Left colon (tissue), 2 donors: ENCODE results near the gene SMIM8. TPM values are rescaled to one million over a fixed set of nuclear protein-coding genes. Genes with fewer than 3 reads are reported as not detected.

ENCODE experiments used
- ATAC-seq: fragments of 200-7000 bp; cut with Tn5 transposase; one replicate; pipeline ENCODE4 v1.9.1; 2020; ENCODE audit warnings: mild to moderate bottlenecking, moderate library complexity
- DNase-seq, 2 donors: peaks; one replicate each; pipeline ENCODE4 v3.0.0-alpha.2; 2020
- intact Hi-C, 2 donors: fragments of 100-400 bp; cut with DNase I in 1 of 2; cut with micrococcal nuclease in 1 of 2; formaldehyde crosslinking; loops; one replicate each; pipeline versions ENCODE4 v1.11.2 to v1.14.0; 2022; cut with DNase I, micrococcal nuclease
- total RNA-seq, 2 donors: library from RNA; stranded (reverse); fragmentation: NEBNext Ultra II Directional; extraction: Animal tissue kit (Norgen Biotek cat#: 25700); gene quantifications; one replicate each; pipeline ENCODE4 v1.2.1, GENCODE V29; 2021
- donor health status: DM: no; HTN: no; CAD: no.
- donor health status: DM: yes; HTN: yes; CAD: no.

The SMIM8 gene
- total RNA-seq, 2 donors from 2014 or later: 6.6 to 10.3 TPM

- no peak for DNase-seq
- intact Hi-C loops: no loop called here
- ATAC-seq: no peak
These were observed 51.0 kb downstream of the SMIM8 start for GRCh38 chr6:87373377-87373776.

- intact Hi-C loops: no loop called here
- no peak for DNase-seq
- ATAC-seq: no peak
These were observed 52.9 kb downstream of the SMIM8 start for GRCh38 chr6:87375315-87375714.

- intact Hi-C loops: no loop called here
- no peak for DNase-seq
- ATAC-seq: no peak
These were observed 54.3 kb downstream of the SMIM8 start for GRCh38 chr6:87376643-87377042.

- no peak for ATAC-seq
- DNase-seq: no peak
- intact Hi-C loops: no loop called here
These were observed 56.6 kb downstream of the SMIM8 start for GRCh38 chr6:87378947-87379346.

- no peak for ATAC-seq
- DNase-seq: no peak
- intact Hi-C loops: no loop called here
These were observed 60.5 kb downstream of the SMIM8 start for GRCh38 chr6:87382861-87383260.

- ATAC-seq: no peak
These were observed 61.6 kb downstream of the SMIM8 start for GRCh38 chr6:87384038-87384437.

GRCh38 chr6:87384449-87384848 lies 62.1 kb downstream of the SMIM8 start:
- ATAC-seq (no peak), DNase-seq (no peak)
- intact Hi-C loops: no loop called here

More at GRCh38 chr6:87384038-87384437, 61.6 kb downstream of the SMIM8 start:
- intact Hi-C loops: no loop called here
- no peak for DNase-seq

- intact Hi-C loops: no loop called here
- peak; percentile 71 for ATAC-seq
- DNase-seq: peak in 1 of 2 donors; percentile 8
These were observed 68.9 kb downstream of the SMIM8 start for GRCh38 chr6:87391334-87391733.

Other genes with a start within 250 kb of the SMIM8 start
- not detected for gene CGA, start 227.5 kb upstream of the SMIM8 start, total RNA-seq
- 10 to 100 TPM; 32.7 to 47.5 TPM for gene ZNF292, start 167.0 kb upstream of the SMIM8 start, total RNA-seq
- gene GJB7, start 6.7 kb downstream of the SMIM8 start, total RNA-seq: not detected
- 1 to 10 TPM; 2.7 to 3.7 TPM for gene C6orf163, start 22.2 kb downstream of the SMIM8 start, total RNA-seq
- gene CFAP206, start 85.4 kb downstream of the SMIM8 start, total RNA-seq: under 1 TPM in 1 of 2 donors, not detected in 1; 0.12 TPM
- gene SLC35A1, start 150.4 kb downstream of the SMIM8 start, total RNA-seq: 10 to 100 TPM; 44.1 to 47.2 TPM